ENCODE results near the gene TNS1. TPM values are rescaled to one million over a fixed set of nuclear protein-coding genes. Genes with fewer than 3 reads are reported as not detected.

TNS1 gene
- total RNA-seq, 1 experiment from 2014 or later = 0.49 TPM

DNA sequence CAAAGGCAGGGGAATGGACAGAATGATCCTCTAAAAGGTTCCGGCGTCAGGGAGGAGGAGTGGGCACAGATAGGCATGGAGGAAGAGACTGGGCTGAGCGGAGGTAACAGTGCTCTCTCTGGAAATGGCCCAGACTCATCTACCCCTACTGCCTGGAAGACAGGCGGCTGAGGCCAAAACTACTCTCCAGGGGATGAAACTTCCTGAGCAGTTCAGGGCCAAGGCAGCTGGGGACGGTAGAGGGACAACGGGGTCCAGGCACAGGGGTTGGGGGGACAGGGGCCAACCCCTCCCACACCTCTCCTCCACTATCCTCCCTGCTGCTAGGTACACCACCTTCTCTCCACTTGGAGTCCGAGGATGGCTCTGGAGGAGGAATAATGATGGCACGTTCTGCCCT, 94.3 kb downstream of the TNS1 start:
- no peaks in the 10 kb centered on the region for H3K4me1 ChIP-seq (ENCODE audit: control insufficient read depth, insufficient read depth, low read length)
- ChIA-PET CTCF (interaction anchor here (0.7 kb wide), 1 partner anchor 34 kb away, joined by 3 read pairs; no protein-coding TSS in a partner anchor), POLR2A (no interaction called here)
- DNase-seq (ENCODE audit: low read depth, low spot score) (no peak), ATAC-seq (no peak)
- no peak overlapping the region for H3K4me3 ChIP-seq (ENCODE audit: low read depth in 2 of 2, low read length in 2 of 2)
- in situ Hi-C loops (cut with HindIII; ENCODE audit: low pct_unique_long_range_greater_than_20kb, low sequenced_read_pairs) (no loop called here), intact Hi-C loops (cut with micrococcal nuclease; ENCODE audit: unreplicated experiment) (no loop called here)
- H3K36me3 ChIP-seq (ENCODE audit: control insufficient read depth, insufficient read depth, low read length) = no peaks in the 10 kb centered on the region
- BruUV-seq (replicated peaks) = no TSS peak
- no peak for TF ChIP-seq POLR2AphosphoS5 (IDR thresholded peaks at IDR 0.05; ENCODE audit: low read depth, low read length)
- TF ChIP-seq TCF7L2 (IDR thresholded peaks at IDR 0.05; ENCODE audit: low read depth, low read length) = no peak
- TF ChIP-seq, protein P1, sequence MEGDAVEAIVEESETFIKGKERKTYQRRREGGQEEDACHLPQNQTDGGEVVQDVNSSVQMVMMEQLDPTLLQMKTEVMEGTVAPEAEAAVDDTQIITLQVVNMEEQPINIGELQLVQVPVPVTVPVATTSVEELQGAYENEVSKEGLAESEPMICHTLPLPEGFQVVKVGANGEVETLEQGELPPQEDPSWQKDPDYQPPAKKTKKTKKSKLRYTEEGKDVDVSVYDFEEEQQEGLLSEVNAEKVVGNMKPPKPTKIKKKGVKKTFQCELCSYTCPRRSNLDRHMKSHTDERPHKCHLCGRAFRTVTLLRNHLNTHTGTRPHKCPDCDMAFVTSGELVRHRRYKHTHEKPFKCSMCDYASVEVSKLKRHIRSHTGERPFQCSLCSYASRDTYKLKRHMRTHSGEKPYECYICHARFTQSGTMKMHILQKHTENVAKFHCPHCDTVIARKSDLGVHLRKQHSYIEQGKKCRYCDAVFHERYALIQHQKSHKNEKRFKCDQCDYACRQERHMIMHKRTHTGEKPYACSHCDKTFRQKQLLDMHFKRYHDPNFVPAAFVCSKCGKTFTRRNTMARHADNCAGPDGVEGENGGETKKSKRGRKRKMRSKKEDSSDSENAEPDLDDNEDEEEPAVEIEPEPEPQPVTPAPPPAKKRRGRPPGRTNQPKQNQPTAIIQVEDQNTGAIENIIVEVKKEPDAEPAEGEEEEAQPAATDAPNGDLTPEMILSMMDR (IDR thresholded peaks at IDR 0.05) = no peak
- no peak for TF ChIP-seq SIN3A (IDR thresholded peaks at IDR 0.05; ENCODE audit: borderline replicate concordance, insufficient read depth, low read depth, low read length)
- TF ChIP-seq, protein P2, sequence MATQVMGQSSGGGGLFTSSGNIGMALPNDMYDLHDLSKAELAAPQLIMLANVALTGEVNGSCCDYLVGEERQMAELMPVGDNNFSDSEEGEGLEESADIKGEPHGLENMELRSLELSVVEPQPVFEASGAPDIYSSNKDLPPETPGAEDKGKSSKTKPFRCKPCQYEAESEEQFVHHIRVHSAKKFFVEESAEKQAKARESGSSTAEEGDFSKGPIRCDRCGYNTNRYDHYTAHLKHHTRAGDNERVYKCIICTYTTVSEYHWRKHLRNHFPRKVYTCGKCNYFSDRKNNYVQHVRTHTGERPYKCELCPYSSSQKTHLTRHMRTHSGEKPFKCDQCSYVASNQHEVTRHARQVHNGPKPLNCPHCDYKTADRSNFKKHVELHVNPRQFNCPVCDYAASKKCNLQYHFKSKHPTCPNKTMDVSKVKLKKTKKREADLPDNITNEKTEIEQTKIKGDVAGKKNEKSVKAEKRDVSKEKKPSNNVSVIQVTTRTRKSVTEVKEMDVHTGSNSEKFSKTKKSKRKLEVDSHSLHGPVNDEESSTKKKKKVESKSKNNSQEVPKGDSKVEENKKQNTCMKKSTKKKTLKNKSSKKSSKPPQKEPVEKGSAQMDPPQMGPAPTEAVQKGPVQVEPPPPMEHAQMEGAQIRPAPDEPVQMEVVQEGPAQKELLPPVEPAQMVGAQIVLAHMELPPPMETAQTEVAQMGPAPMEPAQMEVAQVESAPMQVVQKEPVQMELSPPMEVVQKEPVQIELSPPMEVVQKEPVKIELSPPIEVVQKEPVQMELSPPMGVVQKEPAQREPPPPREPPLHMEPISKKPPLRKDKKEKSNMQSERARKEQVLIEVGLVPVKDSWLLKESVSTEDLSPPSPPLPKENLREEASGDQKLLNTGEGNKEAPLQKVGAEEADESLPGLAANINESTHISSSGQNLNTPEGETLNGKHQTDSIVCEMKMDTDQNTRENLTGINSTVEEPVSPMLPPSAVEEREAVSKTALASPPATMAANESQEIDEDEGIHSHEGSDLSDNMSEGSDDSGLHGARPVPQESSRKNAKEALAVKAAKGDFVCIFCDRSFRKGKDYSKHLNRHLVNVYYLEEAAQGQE (IDR thresholded peaks at IDR 0.05; ENCODE audit: insufficient read depth in 1 of 2, low read depth in 2 of 2, low read length in 1 of 2) = no peak
- H3K9me3 ChIP-seq (ENCODE audit: control insufficient read depth, insufficient read depth, low read depth, low read length) = no peaks in the 10 kb centered on the region
- peaks cover 2% of the 10 kb centered on the region; the same call in 1 of the 2 replicates for H3K27me3 ChIP-seq (ENCODE audit: control insufficient read depth, insufficient read depth, low read length)
- no peak overlapping the region for H3K27ac ChIP-seq (ENCODE audit: low read length)

DNA sequence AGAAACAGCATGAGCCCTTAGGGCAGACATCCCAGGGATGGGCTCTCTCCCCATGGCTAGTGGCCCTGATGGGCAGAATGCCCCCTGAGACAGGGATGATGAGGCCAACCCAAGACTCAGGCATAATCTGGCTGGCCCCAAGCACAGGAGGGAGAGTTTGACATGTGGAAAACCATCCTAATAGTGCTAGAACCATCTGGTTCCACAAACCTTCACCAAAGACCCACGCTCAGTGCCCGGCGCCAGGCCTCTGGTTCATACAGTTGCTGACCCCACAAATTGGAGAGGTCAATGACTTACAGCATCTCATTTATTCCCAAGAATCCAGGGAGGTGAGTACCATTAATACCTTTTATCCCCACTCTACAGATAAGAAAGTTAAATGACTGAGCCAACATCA, 95.5 kb downstream of the TNS1 start:
- Histone ChIP-seq H3K4me3 (ENCODE audit: low read depth in 2 of 2, low read length in 2 of 2) (no peak overlapping the region), H3K27me3 (ENCODE audit: control insufficient read depth, insufficient read depth, low read length) (peaks cover 4% of the 10 kb centered on the region; the same call in 1 of the 2 replicates), H3K9me3 (ENCODE audit: control insufficient read depth, insufficient read depth, low read depth, low read length) (no peaks in the 10 kb centered on the region), H3K27ac (ENCODE audit: low read length) (no peak overlapping the region), H3K4me1 (ENCODE audit: control insufficient read depth, insufficient read depth, low read length) (no peaks in the 10 kb centered on the region), H3K36me3 (ENCODE audit: control insufficient read depth, insufficient read depth, low read length) (no peaks in the 10 kb centered on the region)
- CTCF ChIA-PET = no interaction called here
- in situ Hi-C loops (cut with HindIII; ENCODE audit: low pct_unique_long_range_greater_than_20kb, low sequenced_read_pairs) = no loop called here
- POLR2A ChIA-PET = no interaction called here
- no peak for DNase-seq (ENCODE audit: low read depth, low spot score)
- TF ChIP-seq, protein P2 (IDR thresholded peaks at IDR 0.05; ENCODE audit: insufficient read depth in 1 of 2, low read depth in 2 of 2, low read length in 1 of 2) = no peak
- TF ChIP-seq SIN3A (IDR thresholded peaks at IDR 0.05; ENCODE audit: borderline replicate concordance, insufficient read depth, low read depth, low read length) (no peak), TCF7L2 (IDR thresholded peaks at IDR 0.05; ENCODE audit: low read depth, low read length) (no peak), POLR2AphosphoS5 (IDR thresholded peaks at IDR 0.05; ENCODE audit: low read depth, low read length) (no peak)
- TF ChIP-seq, protein P1 (IDR thresholded peaks at IDR 0.05) = no peak
- BruUV-seq (replicated peaks) = no TSS peak
- intact Hi-C loops (cut with micrococcal nuclease; ENCODE audit: unreplicated experiment) = no loop called here
- ATAC-seq = no peak

All from Panc1 (cell line).